ENCODE data around the gene VGLL1. TPM values are rescaled to one million over a fixed set of nuclear protein-coding genes. Genes with fewer than 3 reads are reported as not detected.
A peak's percentile ranks its signal among the peaks of the same experiment; 100 is the strongest.

Gene VGLL1
- total RNA-seq (2022) = not detected in 2 replicates
- Bru-seq, nascent RNA = percentile 5 among the genes with signal in this experiment
- BruChase-seq, experiment 1, labeled RNA remaining after a 6-hour chase = percentile 7 among the genes with signal in this experiment
- BruChase-seq, experiment 2, labeled RNA remaining after a 2-hour chase = percentile 4 among the genes with signal in this experiment
- long read RNA-seq = 0 reads

- TF ChIP-seq CTCF (IDR thresholded peaks at IDR 0.05; ENCODE audit: unreplicated experiment) = no peak
- intact Hi-C loops (cut with micrococcal nuclease) = no loop called here
- Mint-ChIP-seq H3K36me3 (ENCODE audit: insufficient read depth, unreplicated experiment) (no peaks in the 10 kb centered on the region), H3K27me3 (ENCODE audit: insufficient read depth, unreplicated experiment) (peaks cover 78% of the 10 kb centered on the region), H3K4me1 (ENCODE audit: insufficient read depth, unreplicated experiment) (no peaks in the 10 kb centered on the region), H3K27ac (ENCODE audit: low read depth, unreplicated experiment) (no peak within 1 kb of the TSS), H3K4me3 (ENCODE audit: unreplicated experiment) (no peak within 1 kb of the TSS), H3K9me3 (ENCODE audit: unreplicated experiment) (no peaks in the 10 kb centered on the region)
- DNase-seq (ENCODE audit: unreplicated experiment) = no peak
- CTCF ChIA-PET = interaction anchor here (0.6 kb wide), 1 partner anchor 259 kb away, joined by 3 read pairs; no protein-coding TSS in a partner anchor
- POLR2A ChIA-PET = no interaction called here
- BruUV-seq (replicated peaks) = no TSS peak
These were observed at the start of gene VGLL1 for GRCh38 chrX:136531951-136532350. VGLL1 (plus strand) TSS chrX:136532215; CDS start chrX:136536021, 3,806 bp downstream.

- Mint-ChIP-seq H3K27ac (ENCODE audit: low read depth, unreplicated experiment) (no peak within 1 kb of the TSS), H3K4me1 (ENCODE audit: insufficient read depth, unreplicated experiment) (peaks cover 5% of the 10 kb centered on the region), H3K27me3 (ENCODE audit: insufficient read depth, unreplicated experiment) (peaks cover 92% of the 10 kb centered on the region), H3K4me3 (ENCODE audit: unreplicated experiment) (no peak within 1 kb of the TSS), H3K36me3 (ENCODE audit: insufficient read depth, unreplicated experiment) (no peaks in the 10 kb centered on the region), H3K9me3 (ENCODE audit: unreplicated experiment) (no peaks in the 10 kb centered on the region)
- TF ChIP-seq CTCF (IDR thresholded peaks at IDR 0.05; ENCODE audit: unreplicated experiment) = no peak
- POLR2A ChIA-PET = no interaction called here
- DNase-seq (ENCODE audit: unreplicated experiment) = no peak
- no TSS peak for BruUV-seq (replicated peaks)
- CTCF ChIA-PET = interaction anchor here (1.1 to 1.9 kb wide), 3 partner anchors 91 to 321 kb away, joined by 3 to 7 read pairs (median 3); no protein-coding TSS in a partner anchor
- intact Hi-C loops (cut with micrococcal nuclease) = loop anchor here (5.0 kb wide), 1 partner anchor 320 kb away; no protein-coding TSS in a partner anchor
These were observed 44.4 kb upstream of the VGLL1 start, which contains the start of gene BRS3 for GRCh38 chrX:136487647-136488046. BRS3 (plus strand) TSS chrX:136487947; CDS start chrX:136488115, 168 bp downstream.

GRCh38 chrX:136488706-136489105 lies 43.3 kb upstream of the VGLL1 start:
- no peak for DNase-seq (ENCODE audit: unreplicated experiment)
- peaks cover 5% of the 10 kb centered on the region for H3K4me1 Mint-ChIP-seq (ENCODE audit: insufficient read depth, unreplicated experiment)
- intact Hi-C loops (cut with micrococcal nuclease) = loop anchor here (5.0 kb wide), 1 partner anchor 321 kb away; no protein-coding TSS in a partner anchor
- ChIA-PET CTCF (interaction anchor here (1.6 to 1.9 kb wide), 2 partner anchors 322 to 460 kb away, joined by 7 to 8 read pairs; no protein-coding TSS in a partner anchor), POLR2A (no interaction called here)
- H3K27me3 Mint-ChIP-seq (ENCODE audit: insufficient read depth, unreplicated experiment) = peaks cover 89% of the 10 kb centered on the region
- TF ChIP-seq CTCF (IDR thresholded peaks at IDR 0.05; ENCODE audit: unreplicated experiment) = no peak
- H3K36me3 Mint-ChIP-seq (ENCODE audit: insufficient read depth, unreplicated experiment) = no peaks in the 10 kb centered on the region
- H3K27ac Mint-ChIP-seq (ENCODE audit: low read depth, unreplicated experiment) = no peak overlapping the region
- no TSS peak for BruUV-seq (replicated peaks)
- no peaks in the 10 kb centered on the region for H3K9me3 Mint-ChIP-seq (ENCODE audit: unreplicated experiment)
- H3K4me3 Mint-ChIP-seq (ENCODE audit: unreplicated experiment) = no peak overlapping the region

- no peak overlapping the region for H3K4me3 Mint-ChIP-seq (ENCODE audit: unreplicated experiment)
- no peak overlapping the region for H3K27ac Mint-ChIP-seq (ENCODE audit: low read depth, unreplicated experiment)
- no TSS peak for BruUV-seq (replicated peaks)
- H3K27me3 Mint-ChIP-seq (ENCODE audit: insufficient read depth, unreplicated experiment) = peaks cover 63% of the 10 kb centered on the region
- POLR2A ChIA-PET = no interaction called here
- H3K36me3 Mint-ChIP-seq (ENCODE audit: insufficient read depth, unreplicated experiment) = no peaks in the 10 kb centered on the region
- no peak for DNase-seq (ENCODE audit: unreplicated experiment)
- H3K9me3 Mint-ChIP-seq (ENCODE audit: unreplicated experiment) = no peaks in the 10 kb centered on the region
- intact Hi-C loops (cut with micrococcal nuclease) = loop anchor here (10.0 kb wide), 2 partner anchors 203 to 467 kb away; no protein-coding TSS in a partner anchor
- CTCF ChIA-PET = interaction anchor here (0.6 to 1.8 kb wide), 9 partner anchors 11 to 931 kb away, joined by 3 to 5 read pairs (median 3); no protein-coding TSS in a partner anchor
- peaks cover 5% of the 10 kb centered on the region for H3K4me1 Mint-ChIP-seq (ENCODE audit: insufficient read depth, unreplicated experiment)
- TF ChIP-seq CTCF (IDR thresholded peaks at IDR 0.05; ENCODE audit: unreplicated experiment) = no peak
These were observed 40.2 kb upstream of the VGLL1 start for GRCh38 chrX:136491832-136492231.
